SKM-1 treated with dmso at 0.1 percent for 144 hours (cell line): ENCODE measurements around the gene CARD10.

ENCODE experiments used
- DNase-seq: peaks from one replicate; lab custom pipeline; 2025; ENCODE audit not compliant: unreplicated experiment; lab: John Stamatoyannopoulos, UW

The CARD10 gene

DNA sequence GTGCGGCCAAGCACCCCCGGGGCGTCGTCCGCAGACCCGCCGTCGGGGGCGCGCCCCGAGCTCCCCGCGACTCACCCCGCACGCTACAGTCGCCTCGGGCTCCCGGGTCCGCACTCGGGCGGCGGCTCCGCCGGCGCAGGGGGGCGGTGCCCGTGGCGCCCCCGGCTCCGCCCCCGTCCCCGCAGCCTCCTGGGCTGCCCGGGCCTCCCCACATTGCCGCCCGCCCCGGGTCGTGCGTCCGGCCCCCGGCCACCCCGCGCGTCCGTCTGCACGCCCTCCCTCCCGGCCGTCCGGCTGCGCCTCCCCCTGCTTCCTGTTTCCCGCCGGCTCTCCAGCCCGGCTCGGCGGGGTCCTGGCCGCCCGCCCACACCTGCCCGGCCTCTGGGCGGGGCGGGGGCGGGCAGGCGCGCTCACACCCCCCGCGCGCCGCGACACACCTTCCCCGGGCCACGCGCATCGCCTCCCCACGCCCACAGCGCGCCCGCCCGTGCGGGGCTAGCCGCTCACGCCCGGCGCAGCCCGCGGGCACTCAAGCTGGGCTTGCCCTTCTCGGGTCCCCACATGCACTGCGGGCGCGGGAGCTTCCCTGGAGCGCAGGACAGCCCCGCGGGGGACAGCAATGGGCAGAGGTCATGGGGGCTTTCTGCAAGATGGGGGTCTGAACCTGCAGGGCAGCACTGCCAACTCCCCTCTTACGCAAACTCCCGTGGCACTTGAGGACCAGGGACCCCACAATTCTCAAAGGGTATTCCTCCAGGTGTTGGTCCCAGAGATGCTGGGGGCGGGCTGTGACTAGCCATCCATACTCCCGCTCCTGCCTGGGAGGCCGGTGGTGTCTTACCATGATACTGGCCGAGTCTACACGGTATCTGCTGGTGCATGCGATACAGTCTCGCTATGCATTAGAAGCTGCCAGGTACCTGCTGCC is at the start of gene CARD10:
TSS of gene CARD10 (minus strand) at position 148 of the 928 bp plus-strand sequence. CDS start 215 bp downstream, outside the sequence.
- no peak for DNase-seq

- DNase-seq, result no peak
Measured at GRCh38 chr22:37568448-37569008, 49.3 kb upstream of the CARD10 start.

DNA sequence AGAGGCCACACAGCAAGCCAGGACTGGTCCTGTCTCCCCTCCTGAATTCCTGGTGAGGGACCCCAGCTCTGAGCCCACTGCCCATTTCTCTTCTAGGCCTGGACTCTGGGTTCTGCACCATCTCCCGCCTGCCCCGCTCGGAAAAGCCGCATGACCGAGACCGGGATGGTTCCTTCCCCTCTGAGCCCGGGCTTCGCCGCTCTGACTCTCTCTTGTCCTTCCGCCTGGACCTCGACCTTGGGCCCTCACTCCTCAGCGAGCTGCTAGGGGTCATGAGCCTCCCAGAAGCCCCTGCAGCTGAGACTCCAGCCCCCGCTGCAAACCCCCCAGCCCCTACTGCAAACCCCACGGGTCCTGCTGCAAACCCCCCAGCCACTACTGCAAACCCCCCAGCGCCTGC is 48.8 kb upstream of the CARD10 start:
- DNase-seq, result no peak

GRCh38 chr22:37566903-37567798 is 47.9 kb upstream of the CARD10 start:
- peak; percentile 50 for DNase-seq

GRCh38 chr22:37566329-37566837 is 47.2 kb upstream of the CARD10 start:
- DNase-seq, result no peak

DNA sequence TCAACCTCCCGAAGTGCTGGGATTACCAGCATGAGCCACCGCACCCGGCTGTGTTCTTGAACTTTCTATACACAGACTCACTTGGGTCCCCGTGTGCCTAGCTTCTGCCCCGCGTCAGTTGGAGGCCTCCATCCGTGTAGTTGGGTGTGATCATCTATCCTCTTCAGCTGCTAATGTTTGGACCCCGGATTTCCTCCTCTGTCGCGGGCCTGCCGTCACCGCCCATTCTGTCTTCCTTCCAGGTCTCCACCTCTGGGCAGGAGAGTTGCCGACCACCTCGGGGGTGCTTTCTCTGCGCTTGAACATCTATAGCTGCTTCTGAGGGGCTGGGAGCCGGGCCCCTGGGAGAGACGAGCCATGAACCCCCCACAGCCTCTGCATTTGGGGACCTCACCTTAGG is 46.6 kb upstream of the CARD10 start:
- no peak for DNase-seq

DNA sequence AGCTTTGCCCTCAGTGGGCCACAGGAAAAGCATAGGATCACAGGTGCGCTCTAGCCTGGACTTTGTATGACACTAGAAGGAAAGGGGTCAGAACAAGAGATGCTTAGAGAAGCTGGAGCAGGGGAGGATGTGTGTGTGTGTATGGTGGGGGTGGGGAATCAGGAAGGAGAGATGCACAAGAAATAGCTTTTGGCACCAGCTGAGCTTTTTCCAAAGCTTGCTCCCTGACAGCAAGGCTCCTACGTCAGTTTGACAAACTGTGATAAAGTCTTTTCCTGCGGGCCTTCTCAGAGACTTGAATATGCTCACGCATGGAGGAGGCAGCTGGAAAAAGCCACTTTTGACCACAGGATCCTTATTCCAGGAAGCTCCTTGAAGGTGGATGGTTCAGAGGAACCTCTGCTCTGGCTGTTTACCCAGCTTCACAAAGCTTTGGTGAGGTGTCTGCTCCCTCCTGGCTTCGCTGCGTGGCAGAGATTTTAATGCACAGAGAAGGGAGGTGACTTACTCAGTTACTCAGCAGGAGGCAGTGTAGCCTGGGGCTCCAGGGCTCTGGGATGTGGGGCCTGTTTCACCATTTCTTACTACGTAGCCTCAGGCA is 45.0 kb upstream of the CARD10 start:
- no peak for DNase-seq

DNA sequence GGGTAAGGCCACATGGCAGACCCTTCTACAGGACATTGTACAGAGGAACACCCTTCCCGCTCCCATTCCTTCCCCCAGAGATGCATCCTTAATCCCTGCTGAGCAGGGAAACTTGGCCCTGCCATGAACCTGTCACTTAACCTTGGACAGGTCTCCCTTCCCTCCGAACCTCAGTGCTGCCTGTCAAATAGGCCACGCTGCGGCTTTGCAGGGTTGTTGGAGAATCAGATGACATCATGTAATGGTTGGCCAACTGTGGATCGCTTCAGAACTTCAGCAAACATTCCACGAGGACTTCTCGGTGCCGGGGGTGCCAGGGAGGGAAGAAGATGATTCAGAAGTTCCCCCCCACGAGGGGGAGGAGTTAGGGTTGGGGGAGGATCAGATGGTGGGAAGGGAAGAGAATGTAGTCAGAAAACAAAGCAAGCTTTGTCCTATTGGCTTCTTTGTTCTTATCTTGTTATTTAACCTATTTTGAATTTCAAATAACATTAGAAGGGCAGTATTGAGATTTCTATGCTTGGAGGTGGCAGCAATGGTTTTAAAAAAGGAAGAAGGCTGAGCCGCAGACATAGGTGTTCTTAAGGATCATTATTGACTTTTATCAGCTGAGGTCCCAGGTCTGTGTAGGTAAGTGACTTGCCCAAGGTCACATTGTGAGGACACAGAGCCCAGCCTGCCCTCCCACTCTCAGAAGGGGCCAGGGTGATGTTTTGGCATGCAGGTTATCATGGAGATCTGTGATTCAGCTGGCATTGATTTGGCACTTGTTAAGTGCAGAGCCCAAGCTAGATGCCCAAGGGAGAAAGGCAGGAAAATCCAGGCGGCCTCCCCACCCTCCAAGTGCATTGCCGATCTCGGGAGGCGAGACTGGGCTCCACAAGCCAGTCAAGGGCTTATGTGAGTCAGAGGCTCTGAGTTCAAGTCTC is 44.2 kb upstream of the CARD10 start:
- DNase-seq, result no peak

GRCh38 chr22:37562049-37562875 is 43.0 kb upstream of the CARD10 start:
- no peak for DNase-seq

GRCh38 chr22:37561212-37562048 is 42.2 kb upstream of the CARD10 start:
- peak; percentile 64 for DNase-seq

GRCh38 chr22:37560608-37561211 is 41.5 kb upstream of the CARD10 start:
- no peak for DNase-seq

DNA sequence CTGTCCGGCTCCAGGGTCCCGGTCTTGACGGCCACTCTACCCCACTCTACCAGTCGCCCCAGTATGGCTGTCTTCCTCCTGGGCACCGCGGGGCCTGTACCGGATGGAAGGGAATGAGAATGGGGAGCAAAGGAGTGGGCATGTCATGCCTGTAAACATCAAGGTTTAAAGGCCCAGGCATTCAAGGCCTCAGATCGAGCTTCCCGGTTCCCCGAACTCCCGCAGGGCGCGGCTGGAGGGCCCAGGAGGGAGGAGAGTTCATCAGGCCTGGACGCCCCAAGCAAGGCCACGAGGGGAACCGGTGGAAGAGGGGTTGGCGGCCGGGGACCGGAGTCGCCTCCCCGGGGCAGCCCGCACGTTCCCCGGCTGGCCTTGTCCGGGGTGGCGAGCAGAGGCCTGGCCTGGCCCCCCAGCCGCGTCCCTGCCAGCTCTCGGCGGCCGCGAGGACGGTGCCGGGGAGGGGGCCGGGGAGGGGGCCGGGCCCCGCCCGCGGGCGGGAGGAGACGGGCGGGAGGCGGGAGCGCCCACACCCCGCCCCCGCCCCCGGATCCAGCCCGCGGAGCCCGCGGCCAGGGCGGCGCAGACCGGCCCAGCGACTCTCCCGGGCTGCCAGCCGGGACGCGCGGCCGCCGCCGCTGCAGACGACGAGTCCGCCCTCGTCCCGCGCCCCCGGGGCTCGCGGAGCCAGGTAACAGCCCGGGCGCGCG is 40.8 kb upstream of the CARD10 start, which contains the start of gene CDC42EP1:
TSS of gene CDC42EP1 (plus strand) at position 580 of the 707 bp plus-strand sequence. CDS start 5,870 bp downstream, outside the sequence.
- DNase-seq, result no peak

- DNase-seq, result no peak
Measured at GRCh38 chr22:37559521-37559900, 40.3 kb upstream of the CARD10 start.

DNA sequence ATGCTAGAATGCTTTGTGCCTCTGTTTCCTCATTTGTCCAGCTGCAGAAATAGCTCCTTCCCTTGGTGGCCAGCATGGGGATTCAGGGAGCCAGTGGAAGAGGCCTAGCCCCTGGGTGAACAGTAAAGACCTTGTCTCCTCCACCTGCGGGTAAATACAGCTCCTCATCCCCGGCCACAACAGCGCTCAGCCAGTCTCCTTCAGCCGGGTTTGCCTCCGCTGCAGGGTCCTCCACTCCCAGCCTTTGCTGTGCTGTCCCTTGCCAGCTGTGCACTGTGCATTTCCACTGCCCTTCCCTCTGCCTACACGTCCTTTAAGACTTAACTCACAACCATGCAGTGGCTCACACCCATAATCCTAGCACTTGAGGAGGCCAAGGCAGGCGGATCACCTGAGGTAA is 39.6 kb upstream of the CARD10 start:
- no peak for DNase-seq

DNA sequence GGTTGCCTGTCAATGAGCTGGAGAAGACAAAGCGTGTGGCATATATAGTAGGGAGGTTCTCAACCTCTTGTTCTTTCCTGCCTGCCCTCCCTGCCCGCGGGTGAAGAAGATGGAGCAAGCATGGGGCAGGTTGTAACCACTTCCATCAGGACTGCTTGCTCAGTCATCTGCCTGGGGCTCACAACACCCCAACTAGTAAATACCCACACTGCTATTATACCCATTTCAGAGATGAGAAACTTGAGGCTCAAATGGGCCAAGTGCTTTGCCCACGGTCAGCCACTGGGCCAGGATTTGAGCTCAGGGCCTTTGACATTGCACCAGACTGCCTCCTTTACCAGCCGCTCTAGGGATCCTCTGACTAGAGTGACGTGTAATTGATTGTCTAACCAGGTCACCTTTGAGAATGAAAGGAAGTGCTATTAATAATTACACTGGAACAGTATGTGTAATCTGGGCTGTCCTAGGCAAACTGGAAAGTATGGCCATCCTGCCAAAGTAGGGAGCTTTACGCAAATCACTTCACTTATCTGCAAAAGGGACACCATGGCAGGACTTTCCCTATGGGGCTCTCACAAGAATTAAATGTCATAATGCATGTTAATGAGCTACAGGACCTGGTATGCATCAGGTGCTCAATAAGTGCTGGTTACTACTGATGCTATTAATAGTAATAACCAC is 38.2 kb upstream of the CARD10 start:
- DNase-seq, result no peak

GRCh38 chr22:37556710-37557109 is 37.5 kb upstream of the CARD10 start:
- DNase-seq, result no peak
